PC-3 (cell line): ENCODE data around the gene SAE1. TPM values are rescaled to one million over a fixed set of nuclear protein-coding genes. Genes with fewer than 3 reads are reported as not detected.

Source experiments
- ATAC-seq: fragments of 200-7000 bp; cut with Tn5 transposase; 2 replicates; pipeline ENCODE4 v1.9.1; 2020; ENCODE audit warnings: mild to moderate bottlenecking, moderate library complexity
- BruUV-seq: library from RNA; stranded (reverse); fragments of 400-500 nt; replicated peaks from 2 replicates; lab custom pipeline; 2021; lab: Mats Ljungman, UMichigan
- CTCF ChIA-PET: fragments of 300-600 bp; sonication (Branson Sonifier 250); formaldehyde crosslinking; loops from one replicate; lab custom pipeline; 2022; ENCODE audit warnings: antibody characterized with exemption; lab: Charles Lee
- POLR2A ChIA-PET: fragments of 300-600 bp; sonication (Branson Sonifier 250); formaldehyde crosslinking; loops from one replicate; lab custom pipeline; 2022; ENCODE audit warnings: antibody characterized with exemption; ENCODE audit not compliant: unreplicated experiment; lab: Charles Lee
- DNase-seq: peaks from one replicate; pipeline ENCODE4 v3.0.0-alpha.2; 2015
- H2AFZ ChIP-seq: fragments of 300-600 bp; sonication (generic); 2 replicates; pipeline ENCODE4 v1.6.0; 2016; ENCODE audit warnings: antibody characterized with exemption, low read length
- H3F3A ChIP-seq: fragments of 300-600 bp; sonication (generic); one replicate; pipeline ENCODE4 v1.6.0; 2017; ENCODE audit warnings: antibody characterized with exemption, low read length, control low read depth, mild to moderate bottlenecking; ENCODE audit not compliant: unreplicated experiment
- H3K27ac ChIP-seq: fragments of 300-600 bp; sonication (generic); 2 replicates; pipeline ENCODE4 v1.5.1; 2016; ENCODE audit warnings: mild to moderate bottlenecking, low read length
- H3K27me3 ChIP-seq: fragments of 300-600 bp; sonication (generic); 2 replicates; pipeline ENCODE4 v1.6.1; 2016; ENCODE audit warnings: low read length, mixed read lengths
- H3K36me3 ChIP-seq: fragments of 300-600 bp; sonication (generic); 2 replicates; pipeline ENCODE4 v1.6.1; 2016; ENCODE audit warnings: low read depth, mixed run types, low read length, mixed read lengths
- H3K4me1 ChIP-seq: fragments of 300-600 bp; sonication (generic); 2 replicates; pipeline ENCODE4 v1.5.1; 2016; ENCODE audit warnings: low read length; ENCODE audit not compliant: insufficient read depth
- H3K4me2 ChIP-seq: fragments of 300-600 bp; sonication (generic); 2 replicates; pipeline ENCODE4 v1.6.0; 2016; ENCODE audit warnings: low read length
- H3K4me3 ChIP-seq: fragments of 300-600 bp; sonication (generic); 2 replicates; pipeline ENCODE4 v1.5.1; 2016; ENCODE audit warnings: mild to moderate bottlenecking, low read length, mixed read lengths
- H3K79me2 ChIP-seq: fragments of 300-600 bp; sonication (generic); 2 replicates; pipeline ENCODE4 v1.6.1; 2017; ENCODE audit warnings: low read length, mixed read lengths
- H3K9ac ChIP-seq: fragments of 300-600 bp; sonication (generic); 2 replicates; pipeline ENCODE4 v1.6.0; 2016; ENCODE audit warnings: mild to moderate bottlenecking, low read length
- H3K9me2 ChIP-seq: fragments of 300-600 bp; sonication (generic); replicated peaks from 2 replicates; pipeline ENCODE4 v1.6.1; 2016; ENCODE audit warnings: mixed run types, low read length, mixed read lengths
- H3K9me3 ChIP-seq: fragments of 300-600 bp; sonication (generic); 2 replicates; pipeline ENCODE4 v1.6.1; 2016; ENCODE audit warnings: low read length, mixed read lengths
- H4K20me1 ChIP-seq: fragments of 300-600 bp; sonication (generic); 2 replicates; pipeline ENCODE4 v1.6.1; 2016; ENCODE audit warnings: low read length, mixed read lengths
- EZH2 ChIP-seq: fragments of 300-600 bp; sonication (generic); IDR thresholded peaks from one replicate; pipeline ENCODE4 v1.6.1; 2017; ENCODE audit warnings: antibody characterized with exemption, mild to moderate bottlenecking, low read length; ENCODE audit not compliant: unreplicated experiment
- EZH2phosphoT487 ChIP-seq: fragments of 300-600 bp; sonication (generic); IDR thresholded peaks from 2 replicates; pipeline ENCODE4 v1.6.1; 2018; ENCODE audit warnings: mild to moderate bottlenecking, antibody characterized with exemption, low read length, borderline replicate concordance
- intact Hi-C: fragments of 100-400 bp; cut with micrococcal nuclease; formaldehyde crosslinking; loops from 2 replicates; pipeline ENCODE4 v1.9.0; 2023
- total RNA-seq: library from RNA; depleted of rRNA; stranded (reverse); fragments of >200 nt; gene quantifications from 2 replicates; pipeline ENCODE4 v1.2.3, GENCODE V29; 2014
- TF ChIP-seq, protein P1 (sequence below): fragments of 300-600 bp; sonication (generic); conservative IDR thresholded peaks from 2 replicates; pipeline ENCODE4 v1.5.1; 2017; ENCODE audit warnings: antibody characterized with exemption, low read depth, mild to moderate bottlenecking, low read length

Gene SAE1
- total RNA-seq, 1 experiment from 2014 or later = 99.7 TPM

- peaks cover 3% of the 10 kb centered on the region; the same call in 1 of the 2 replicates for H3K4me1 ChIP-seq
- no peak overlapping the region for H2AFZ ChIP-seq
- peaks cover 11% of the 10 kb centered on the region for H3K36me3 ChIP-seq
- H3K4me2 ChIP-seq = no peak overlapping the region
- no peak overlapping the region for H3K27ac ChIP-seq
- 0 out of 2 replicates have a peak, but pooled peaks cover 6% of the 10 kb centered on the region for H4K20me1 ChIP-seq
- no peaks in the 10 kb centered on the region for H3K9me3 ChIP-seq
- H3K79me2 ChIP-seq = peaks cover 87% of the 10 kb centered on the region
- DNase-seq (no peak), ATAC-seq (no peak)
- BruUV-seq = no TSS peak
- no peaks in the 10 kb centered on the region for H3K27me3 ChIP-seq
- H3F3A ChIP-seq = no peaks in the 10 kb centered on the region
- intact Hi-C loops = no loop called here
- no peak overlapping the region for H3K9ac ChIP-seq
- ChIA-PET POLR2A (no interaction called here), CTCF (interaction anchor here (0.9 kb wide), 1 partner anchor 69 kb away, joined by 5 read pairs; no protein-coding TSS in a partner anchor)
- H3K9me2 ChIP-seq = no peaks in the 10 kb centered on the region
- TF ChIP-seq EZH2 (no peak), EZH2phosphoT487 (no peak)
- TF ChIP-seq, protein P1, sequence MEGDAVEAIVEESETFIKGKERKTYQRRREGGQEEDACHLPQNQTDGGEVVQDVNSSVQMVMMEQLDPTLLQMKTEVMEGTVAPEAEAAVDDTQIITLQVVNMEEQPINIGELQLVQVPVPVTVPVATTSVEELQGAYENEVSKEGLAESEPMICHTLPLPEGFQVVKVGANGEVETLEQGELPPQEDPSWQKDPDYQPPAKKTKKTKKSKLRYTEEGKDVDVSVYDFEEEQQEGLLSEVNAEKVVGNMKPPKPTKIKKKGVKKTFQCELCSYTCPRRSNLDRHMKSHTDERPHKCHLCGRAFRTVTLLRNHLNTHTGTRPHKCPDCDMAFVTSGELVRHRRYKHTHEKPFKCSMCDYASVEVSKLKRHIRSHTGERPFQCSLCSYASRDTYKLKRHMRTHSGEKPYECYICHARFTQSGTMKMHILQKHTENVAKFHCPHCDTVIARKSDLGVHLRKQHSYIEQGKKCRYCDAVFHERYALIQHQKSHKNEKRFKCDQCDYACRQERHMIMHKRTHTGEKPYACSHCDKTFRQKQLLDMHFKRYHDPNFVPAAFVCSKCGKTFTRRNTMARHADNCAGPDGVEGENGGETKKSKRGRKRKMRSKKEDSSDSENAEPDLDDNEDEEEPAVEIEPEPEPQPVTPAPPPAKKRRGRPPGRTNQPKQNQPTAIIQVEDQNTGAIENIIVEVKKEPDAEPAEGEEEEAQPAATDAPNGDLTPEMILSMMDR = no peak
- H3K4me3 ChIP-seq = no peak overlapping the region
Observed at GRCh38 chr19:47141695-47142094, 11.1 kb downstream of the SAE1 start.

DNA sequence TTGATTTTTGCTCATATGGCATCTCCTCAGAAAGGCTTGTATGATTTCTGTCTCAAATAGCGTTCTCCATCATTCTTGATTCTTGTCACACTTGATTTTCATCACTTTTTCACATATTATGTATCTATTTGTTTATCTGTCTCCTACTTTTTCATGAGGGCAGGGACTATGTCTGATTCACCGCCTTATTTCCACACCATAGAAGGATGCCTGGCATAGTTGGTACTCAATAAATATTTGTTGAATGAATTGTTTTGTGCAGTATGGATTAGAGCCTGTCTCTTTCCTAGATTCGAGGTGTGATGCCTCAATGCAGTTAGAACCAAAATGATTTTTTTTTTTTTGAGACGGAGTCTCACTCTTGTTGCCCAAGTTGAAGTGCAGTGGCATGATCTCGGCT, 12.1 kb downstream of the SAE1 start:
- Histone ChIP-seq H3K79me2 (peaks cover 77% of the 10 kb centered on the region), H2AFZ (no peak overlapping the region), H3K27me3 (no peaks in the 10 kb centered on the region), H3K9me3 (no peaks in the 10 kb centered on the region), H3K36me3 (peaks cover 13% of the 10 kb centered on the region), H3K4me1 (peaks cover 3% of the 10 kb centered on the region; the same call in 1 of the 2 replicates), H3K9ac (no peak overlapping the region), H3K4me3 (no peak overlapping the region), H4K20me1 (0 out of 2 replicates have a peak, but pooled peaks cover 6% of the 10 kb centered on the region), H3K4me2 (no peak overlapping the region), H3K9me2 (no peaks in the 10 kb centered on the region), H3K27ac (no peak overlapping the region), H3F3A (no peaks in the 10 kb centered on the region)
- BruUV-seq = no TSS peak
- ChIA-PET CTCF (no interaction called here), POLR2A (no interaction called here)
- DNase-seq (no peak), ATAC-seq (peak; percentile 63)
- TF ChIP-seq, protein P1 = no peak
- TF ChIP-seq EZH2 (no peak), EZH2phosphoT487 (no peak)
- intact Hi-C loops = no loop called here

- Histone ChIP-seq H2AFZ (no peak overlapping the region), H3K36me3 (peaks cover 13% of the 10 kb centered on the region), H4K20me1 (0 out of 2 replicates have a peak, but pooled peaks cover 6% of the 10 kb centered on the region), H3K27me3 (no peaks in the 10 kb centered on the region), H3F3A (no peaks in the 10 kb centered on the region), H3K9me2 (no peaks in the 10 kb centered on the region), H3K4me3 (no peak overlapping the region), H3K9ac (no peak overlapping the region), H3K4me2 (no peak overlapping the region), H3K9me3 (no peaks in the 10 kb centered on the region), H3K27ac (no peak overlapping the region), H3K4me1 (peaks cover 3% of the 10 kb centered on the region; the same call in 1 of the 2 replicates), H3K79me2 (peaks cover 70% of the 10 kb centered on the region)
- TF ChIP-seq EZH2phosphoT487 (no peak), EZH2 (no peak)
- TF ChIP-seq, protein P1 = no peak
- CTCF ChIA-PET = no interaction called here
- intact Hi-C loops = no loop called here
- DNase-seq = no peak
- POLR2A ChIA-PET = no interaction called here
- no TSS peak for BruUV-seq
- no peak for ATAC-seq
Observed at GRCh38 chr19:47143322-47144073, 12.9 kb downstream of the SAE1 start.
